Kidney capillary endothelial cell (primary cell): ENCODE measurements around the gene PRICKLE2.

Experiments
- DNase-seq: peaks from one replicate; pipeline ENCODE4 v3.0.0-alpha.2; 2018; ENCODE audit warnings: low spot score

Gene PRICKLE2

DNA sequence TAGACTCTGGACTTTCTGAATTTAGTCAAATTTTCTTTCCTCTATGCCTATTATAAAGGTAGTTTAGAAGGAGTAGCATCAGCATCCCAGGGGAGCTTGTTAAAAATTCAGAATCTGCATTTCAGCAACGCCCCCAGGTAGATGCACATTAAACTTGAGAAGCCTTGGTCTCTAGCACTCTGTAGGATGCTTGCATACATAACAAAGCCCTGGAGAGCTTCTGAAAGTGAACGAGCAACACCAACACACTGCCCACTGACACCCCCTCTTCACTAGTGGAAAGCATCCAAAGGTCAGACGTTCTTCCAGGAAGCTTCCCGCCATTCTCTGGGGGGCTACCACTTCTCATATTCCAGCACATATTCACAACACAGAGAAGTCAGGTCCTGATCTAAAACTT is 6.5 kb downstream of the PRICKLE2 start:
- DNase-seq: no peak

DNA sequence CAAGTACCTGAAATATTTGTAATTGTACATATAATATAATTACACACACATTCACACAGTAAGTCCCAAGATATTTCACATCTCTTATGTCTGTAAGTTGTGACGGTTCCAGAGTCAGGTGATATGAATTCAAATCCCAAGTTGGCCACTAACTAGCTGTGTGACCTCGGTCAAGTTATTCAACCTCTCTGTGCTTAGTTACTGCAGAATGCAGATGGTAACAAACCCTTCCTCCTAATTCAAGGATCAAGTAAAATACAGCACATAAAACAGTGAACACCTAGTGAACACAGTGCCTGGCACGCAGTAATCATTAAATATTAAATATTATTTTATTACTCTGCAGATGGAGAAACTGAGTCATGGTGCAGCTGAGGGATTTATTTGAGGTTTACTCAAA is 6.9 kb downstream of the PRICKLE2 start:
- no peak for DNase-seq

DNA sequence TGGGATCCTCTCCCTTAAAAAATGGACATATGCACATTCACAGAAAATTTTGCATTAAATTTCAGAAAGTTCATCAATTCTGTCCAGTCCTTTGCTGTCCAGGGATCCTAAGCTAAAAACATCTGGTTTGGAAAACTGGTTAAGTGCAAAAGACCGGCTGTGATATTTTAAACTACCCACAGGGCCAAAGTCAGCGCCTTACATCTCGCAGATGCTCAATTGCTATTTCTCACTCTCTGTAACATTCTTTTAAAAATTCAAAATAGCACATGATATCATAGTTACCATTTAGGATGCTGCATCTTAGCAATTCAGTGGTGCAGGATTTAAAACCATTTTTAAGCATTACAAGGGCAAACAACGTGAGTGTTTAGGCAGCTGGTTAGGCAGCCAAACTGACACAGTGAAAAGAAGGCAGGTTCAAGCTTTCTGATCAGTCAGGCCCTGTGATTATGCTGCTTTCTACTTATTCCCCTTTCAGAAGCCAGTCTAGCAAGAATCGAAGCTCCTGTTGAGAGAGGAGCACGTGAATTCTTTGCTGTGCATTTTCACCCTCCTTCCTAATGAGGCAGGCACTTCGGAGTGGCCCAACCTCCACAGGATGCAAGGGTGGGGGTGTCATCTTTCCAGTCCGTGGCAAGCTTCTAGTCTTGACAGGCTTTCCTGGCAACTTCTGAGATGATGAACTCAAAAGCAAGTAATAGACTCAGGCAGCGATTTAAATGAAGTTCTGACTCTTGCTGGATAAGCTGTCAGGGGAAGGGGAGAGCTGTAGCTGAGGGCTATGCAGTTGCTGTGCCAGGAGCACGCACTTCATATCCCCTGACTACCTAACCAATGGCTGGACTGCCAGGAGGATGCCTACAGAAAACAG is 8.8 kb downstream of the PRICKLE2 start:
- DNase-seq: no peak

DNA sequence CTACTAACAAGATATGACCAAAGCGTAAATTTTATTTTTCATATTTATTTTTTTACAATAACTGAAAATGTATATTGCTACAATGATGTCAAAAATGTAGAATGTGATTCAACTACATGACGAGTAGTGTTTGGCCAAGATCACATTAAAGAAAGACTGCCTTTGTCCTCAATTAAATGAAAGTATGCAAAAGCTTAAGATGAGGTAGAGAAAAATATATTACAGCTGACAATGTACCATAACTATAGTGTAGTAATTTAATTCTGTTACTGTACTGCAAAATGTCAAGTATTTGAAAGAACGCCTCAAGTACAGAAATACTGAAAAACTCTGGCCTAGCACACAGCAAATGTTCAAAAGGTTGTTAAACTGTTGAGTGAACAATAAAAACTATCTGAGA is 9.7 kb downstream of the PRICKLE2 start:
- DNase-seq: no peak

DNA sequence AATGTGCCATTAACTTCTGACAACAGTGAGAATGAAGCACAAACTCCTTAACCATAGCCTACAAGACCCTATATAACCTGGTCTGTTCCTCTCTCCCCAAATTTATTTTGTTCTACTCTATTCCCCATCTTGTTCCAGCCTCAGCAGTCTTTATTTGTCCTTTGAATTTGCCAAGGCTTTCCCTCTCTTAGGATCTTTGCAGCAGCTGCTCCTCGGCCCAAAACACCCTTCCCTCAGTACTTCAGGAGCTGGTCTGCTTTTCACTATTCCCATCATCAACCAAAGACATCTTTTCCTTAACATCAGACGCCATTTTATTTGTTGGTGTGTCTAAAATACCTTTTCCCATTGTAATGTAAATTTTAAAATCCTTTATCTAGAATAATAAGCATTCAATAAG is 10.2 kb downstream of the PRICKLE2 start:
- no peak for DNase-seq

DNA sequence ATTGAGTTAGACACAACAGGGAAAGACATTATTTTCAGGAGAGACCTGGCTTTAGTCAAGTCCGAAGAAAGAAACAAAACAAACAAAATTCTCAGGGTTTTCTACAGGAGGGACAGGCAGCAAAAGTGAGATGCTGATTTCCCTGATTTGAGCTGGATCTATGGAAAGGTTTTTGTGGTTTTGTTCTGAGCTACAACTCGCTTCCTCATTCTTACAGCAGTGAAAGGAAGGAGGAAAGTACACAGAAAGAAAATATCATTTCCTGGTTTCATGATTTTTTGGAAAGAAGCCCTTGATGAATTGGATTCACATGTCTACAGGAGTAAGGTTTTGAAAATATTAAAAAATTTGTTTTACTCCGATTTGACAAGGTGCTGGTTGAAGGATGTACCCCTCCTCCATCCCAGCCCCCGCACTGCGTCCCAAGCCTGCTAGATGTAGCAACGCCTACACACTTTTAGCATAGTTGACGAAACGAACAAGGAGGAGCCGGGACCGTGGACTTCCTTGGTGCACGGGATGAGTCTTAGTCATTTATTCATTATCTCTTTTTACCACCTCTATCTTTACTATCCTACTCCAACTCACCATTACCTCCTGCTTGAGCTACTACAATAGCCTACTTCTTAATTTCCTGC is 10.8 kb downstream of the PRICKLE2 start:
- DNase-seq: no peak

DNA sequence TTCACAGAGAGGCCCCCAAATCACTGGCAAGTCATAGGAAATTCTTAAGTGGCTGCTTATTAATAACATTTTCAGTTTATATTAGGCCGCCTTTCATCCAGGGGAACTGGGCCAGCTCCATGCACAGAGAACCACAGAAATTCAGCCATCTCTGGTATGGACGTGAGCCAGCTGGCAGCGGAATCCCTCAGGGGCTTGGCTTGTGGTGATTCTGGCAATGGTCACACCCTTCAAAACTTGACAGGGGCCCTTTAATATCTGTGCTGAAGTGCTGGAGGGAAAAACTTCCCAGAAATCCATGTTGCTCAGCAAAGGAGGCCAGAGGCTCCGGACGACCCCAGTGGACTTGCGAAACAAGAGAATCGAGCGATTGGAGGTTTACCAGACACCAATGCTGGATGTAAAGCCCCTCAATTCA is 11.3 kb downstream of the PRICKLE2 start:
- DNase-seq: no peak

DNA sequence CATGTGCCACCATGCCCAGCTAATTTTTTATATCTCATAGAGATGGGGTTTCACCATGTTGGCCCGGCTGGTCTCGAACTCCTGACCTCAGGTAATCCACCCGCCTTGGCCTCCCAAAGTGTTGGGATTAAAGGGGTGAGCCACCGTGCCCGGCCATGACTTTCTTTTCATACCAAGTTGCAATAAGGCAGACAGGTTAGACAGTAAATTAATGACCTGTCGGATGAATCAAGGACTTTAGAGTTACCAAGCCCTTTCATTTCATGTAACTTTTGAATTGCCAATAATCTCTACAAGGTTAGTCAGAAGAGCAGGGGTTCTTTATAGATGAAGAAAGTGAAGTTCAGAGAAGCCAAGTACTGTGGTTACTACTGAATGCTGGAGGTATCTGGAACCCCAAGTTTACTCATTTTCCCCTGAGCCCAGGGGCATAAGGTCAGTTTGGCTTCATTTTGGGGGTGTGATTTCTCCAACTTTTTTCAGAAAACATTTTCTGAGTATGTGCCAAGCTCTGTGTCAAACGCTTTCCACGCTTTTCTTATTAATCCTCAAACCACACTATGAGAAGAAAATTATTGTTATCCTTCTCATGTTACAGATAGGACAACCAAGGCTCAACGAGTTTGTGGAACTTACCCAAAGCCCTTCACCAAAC is 11.9 kb downstream of the PRICKLE2 start:
- no peak for DNase-seq

DNA sequence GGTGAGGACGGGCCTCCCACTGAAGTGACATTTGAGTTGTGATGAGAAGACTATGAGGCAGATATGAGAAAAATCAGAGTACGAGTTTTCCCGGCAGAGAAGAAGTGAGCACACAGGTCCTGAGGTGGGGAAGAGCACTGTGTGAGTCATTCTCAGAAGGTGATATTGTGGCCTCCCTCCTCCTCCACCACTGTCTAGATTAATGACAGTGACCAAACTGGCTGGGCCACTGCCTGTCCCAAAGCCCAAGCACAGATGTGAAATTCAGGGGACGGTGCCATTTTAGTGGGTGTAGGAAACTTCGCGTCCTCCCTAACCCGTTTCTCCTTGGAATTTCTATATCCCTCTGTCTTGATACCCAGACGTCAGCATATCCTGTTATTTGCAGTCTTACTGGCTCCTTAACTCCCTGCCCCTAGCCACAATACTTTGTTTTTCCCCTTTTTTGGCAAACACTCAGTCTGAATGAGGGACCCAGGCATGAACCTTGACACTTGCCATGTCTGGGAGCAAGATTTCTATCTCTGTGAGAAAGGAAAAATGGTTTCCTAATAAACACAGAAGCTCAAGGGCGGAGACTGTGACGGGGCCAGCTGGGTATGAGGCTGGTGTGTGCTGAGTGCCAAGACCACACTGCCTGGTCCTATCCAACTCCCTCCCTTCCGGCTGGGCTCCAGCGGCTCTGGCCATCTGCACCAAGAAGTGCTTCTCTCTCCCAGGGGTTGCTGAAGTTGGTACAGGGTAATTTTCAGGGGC is 15.2 kb downstream of the PRICKLE2 start:
- no peak for DNase-seq

DNA sequence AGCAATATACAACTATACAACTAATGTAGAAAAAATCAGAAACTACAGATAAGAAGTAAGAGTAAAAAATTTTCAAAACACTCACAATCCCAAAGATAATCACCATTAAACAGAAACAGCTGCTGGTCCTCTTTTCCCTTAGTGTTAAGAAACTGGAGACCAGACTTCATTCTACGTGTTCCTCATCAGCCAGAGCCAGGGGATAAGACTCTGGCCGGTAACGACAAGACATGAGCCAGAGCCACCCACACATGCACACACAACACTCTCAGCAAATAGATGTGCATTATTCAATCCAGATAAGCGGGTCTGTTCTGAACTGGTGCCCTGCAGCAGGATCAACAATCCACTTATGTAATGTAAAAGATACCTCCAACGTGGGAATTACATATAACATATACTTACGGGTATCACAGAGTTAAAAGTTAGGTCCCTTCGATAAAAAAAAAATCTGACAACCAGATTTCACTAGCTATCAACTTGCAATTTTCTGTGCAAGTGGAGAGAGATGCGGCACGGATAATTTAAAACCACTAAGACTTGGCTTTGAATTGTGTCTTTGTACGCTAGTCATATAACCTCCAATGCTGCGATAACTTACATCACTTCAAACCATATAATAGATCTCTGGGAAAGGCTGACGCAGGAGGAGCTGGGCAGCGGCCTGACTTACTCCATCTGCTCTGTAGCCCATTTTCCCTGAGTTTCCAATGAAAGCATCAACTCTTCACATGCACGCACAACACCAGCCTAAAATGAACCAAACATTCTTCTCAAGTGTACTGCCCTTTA is 17.8 kb downstream of the PRICKLE2 start:
- no peak for DNase-seq

DNA sequence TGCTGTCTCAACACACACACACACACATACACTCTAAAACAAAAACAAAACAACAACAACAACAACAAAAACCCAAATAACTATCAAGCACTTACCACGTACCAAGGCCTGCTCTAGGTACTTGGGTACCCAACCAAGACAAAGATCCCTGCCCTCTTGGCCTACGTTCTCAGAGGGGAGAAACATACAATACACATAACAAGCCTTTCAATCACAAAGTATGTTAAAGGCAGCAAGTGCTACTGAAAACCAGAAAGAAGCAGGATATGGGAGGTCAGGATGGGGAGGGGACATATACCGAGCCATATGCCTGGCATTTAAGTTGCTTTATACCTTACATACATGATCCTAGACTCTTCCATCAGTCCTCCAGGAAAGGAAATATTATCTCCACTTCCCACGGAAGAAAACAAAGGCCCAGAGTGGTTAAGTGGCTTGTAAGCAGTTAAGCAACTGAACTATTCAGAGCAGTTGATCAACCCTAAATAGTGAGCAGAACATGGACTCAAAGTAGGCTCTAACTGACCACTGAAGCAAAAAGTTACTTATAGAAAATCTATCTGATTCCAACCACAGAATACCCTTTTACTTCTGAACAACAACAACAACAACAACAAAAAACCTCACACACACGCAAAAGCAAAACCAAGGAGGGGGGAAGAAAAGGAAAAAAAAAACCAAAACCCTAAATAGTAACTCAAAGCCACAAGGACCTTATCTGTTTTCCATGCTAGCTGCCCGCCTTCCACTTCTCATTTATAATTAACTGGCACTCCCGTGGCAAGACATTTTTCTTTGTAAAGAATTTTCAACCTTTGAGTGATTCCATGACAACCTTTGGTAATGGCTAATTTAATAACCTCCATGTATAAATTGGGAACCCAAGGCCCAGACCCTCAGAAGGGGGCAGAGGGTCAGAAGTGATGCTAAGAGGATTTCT is 21.0 kb downstream of the PRICKLE2 start:
- DNase-seq: no peak

DNA sequence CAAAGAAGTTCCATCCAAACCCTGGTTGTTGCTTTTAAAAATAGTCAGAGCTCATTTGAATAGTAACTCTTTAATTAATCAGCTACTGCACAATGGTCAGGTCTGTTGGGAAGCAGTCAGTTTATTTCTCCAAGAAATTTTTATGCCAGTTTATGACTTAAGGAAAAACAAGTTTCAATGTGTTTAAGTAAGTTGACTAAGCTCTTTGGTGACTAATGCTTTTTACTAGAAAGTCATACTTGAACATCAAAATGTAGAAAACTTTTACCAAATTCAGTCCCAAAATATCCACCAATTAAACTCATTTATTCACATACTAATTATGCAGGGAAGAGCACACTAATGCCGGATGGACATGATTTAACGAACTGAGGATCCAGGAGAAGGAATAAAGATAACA is 22.1 kb downstream of the PRICKLE2 start:
- no peak for DNase-seq

DNA sequence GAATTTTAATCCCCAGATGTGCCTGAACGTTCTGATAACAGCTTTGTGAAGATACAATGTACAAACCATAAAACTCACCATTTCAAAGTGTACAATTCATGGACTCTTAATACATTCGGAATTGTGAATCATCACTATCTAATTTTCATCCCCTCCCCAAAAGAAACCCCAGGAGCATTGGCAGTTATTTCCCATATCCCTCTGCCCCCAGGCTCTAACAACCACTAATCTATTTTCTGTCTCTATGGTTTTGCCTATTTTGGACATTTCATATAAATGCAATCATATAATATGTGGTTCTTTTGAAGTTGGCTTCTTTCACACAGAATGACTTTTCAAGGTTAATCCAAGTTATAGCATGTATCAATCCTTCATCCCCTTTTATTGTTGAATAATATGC is 25.3 kb downstream of the PRICKLE2 start:
- DNase-seq: no peak

DNA sequence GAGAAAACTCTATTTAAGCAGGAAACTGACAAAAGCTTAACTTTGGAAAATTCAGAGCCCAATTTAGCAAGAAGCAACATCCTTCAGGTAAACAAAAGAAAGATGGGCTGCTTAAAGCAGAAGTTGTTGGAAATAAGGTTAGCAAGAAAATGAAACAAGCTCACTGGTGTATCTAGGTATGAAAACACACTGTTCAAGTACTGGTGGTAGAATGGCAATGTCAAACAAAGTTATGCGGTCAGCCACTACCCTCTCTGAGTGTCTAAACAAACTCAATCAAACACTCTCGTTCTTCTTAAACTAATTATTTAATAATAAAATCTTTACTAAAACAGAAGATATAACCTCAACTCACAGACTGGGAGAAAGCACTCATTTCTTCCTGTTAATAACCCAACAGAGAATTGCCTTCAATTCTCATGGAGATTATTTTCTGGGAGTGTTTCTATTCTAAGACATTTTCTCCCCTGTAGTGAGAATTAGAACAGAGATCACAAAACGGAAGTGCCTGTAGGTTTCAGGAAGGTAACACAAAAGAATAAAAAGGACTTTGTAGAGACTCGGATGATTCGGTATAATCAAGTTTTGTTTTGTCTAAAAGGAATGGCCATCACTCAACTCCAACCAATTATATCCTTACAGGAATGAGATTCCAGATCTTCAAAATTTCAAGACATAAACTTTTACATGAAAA is 28.9 kb downstream of the PRICKLE2 start:
- no peak for DNase-seq

DNA sequence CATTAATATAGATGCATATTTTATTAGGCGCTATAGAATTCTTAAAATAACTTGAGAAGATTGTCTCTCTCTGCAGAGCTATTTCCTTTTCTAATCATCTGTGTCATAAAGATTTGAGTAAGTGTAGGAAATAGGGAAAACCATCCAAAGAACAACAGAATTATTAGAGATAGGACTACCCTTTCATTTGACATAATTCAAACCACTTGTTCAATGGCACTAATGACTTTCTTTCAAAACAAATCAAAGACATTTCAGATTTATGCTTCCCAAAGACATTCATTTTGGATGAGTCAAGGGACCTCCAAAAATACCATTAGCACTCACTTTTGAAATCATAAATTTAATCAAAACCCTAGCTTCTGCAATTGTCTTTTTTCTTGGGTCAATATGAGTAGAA is 29.5 kb downstream of the PRICKLE2 start:
- no peak for DNase-seq

DNA sequence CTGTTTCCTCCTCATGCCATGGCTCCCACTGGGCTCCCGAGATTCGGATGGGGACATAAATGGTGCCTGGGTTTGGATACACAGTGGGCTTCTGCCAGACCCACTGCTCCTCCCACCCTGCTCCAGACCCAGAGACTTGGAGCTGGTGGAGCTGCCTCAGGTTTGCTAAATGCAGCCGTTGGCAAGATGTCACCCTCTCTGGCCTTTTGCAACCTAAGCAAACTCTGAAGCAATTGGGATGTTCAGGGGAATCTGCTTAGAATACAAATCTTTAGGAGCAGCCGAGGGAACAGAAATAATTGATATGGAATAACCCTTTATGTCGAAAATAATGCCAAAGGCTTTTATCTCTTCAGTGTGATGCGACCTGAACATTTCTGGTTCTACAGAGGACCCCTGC is 33.4 kb downstream of the PRICKLE2 start:
- no peak for DNase-seq

DNA sequence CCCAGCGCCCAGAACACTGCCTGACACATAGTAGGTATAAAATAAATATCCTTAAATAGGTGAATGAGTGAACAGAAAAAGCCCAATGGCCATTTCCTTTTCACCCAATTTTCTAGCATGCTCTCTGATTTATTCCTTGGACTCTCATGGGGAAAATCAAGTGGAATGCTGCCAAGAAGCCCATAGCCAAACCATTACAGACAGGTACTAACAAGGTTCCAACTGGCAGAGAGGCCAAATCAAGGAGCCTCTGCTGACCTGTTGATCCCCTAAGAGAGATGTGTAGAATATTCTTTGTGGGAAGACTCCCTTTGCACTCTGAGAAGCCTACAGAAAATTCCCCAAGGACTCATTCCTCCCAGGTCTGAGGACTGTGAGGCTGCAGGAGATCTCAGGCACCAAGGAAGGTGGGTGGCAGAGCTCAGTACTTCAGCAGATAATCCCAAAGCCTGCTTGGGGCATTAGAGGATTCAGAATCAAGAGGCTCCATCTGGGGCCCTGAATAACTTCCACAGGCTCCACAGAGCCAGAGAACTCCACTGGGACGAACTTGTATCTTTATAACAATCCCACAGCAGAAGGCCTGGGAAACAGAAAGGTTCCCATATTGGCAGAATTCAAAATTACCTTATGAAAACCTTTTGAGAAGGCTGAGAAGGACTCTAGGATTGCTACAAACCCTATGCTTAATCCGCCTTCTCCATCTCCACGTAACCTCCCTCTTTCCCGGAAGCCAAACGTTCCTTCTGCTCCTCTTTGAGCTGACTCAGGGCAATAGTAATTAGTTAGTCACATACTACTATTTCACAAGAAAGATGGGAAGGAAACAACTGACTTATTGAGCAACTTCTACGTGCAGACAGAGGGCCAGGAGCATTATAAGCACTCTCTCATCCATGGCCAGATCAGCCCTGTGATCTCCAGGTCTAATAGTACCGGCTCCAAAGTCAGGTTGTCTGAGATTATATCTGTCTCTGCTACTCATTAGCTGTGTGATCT is 34.5 kb downstream of the PRICKLE2 start:
- no peak for DNase-seq

DNA sequence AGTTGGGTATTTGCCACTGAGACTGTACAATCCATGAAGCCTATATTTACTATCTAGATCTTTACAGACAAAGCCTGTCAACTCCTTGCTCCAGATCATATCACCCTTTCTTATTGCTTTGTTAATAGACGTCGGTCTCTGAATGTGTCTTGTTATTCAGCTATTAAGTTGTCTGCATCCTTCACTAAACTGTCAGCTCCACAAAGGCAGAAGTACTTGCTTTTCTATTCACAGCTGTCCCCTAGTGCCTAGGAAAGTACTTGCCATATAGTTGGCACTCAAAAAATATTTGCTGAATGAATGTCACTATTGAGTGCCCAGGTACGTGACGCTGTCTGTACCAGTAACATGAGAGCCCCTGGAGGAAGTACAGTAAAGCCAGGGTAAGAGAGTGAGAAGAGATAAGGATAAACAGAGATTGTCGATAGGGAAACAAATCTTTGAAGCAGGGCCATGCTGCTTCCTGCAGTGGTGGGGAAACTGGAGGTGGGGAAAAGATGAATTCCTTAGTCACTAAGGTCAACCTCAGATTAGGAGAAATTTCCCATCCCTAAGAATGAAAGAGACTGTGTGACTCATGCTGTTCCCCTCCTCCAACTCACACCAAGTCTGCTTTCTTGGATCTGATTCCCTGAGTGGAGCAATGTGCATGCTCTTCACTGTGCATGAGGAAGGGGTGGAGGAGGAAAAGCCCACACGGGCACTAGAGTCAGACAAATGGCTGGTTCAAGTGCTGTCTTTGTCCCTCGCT is 36.3 kb downstream of the PRICKLE2 start:
- peak; percentile 53 for DNase-seq
